ENCODE measurements around the gene CDKAL1. TPM values are rescaled to one million over a fixed set of nuclear protein-coding genes. Genes with fewer than 3 reads are reported as not detected.

The CDKAL1 gene
- total and polyA plus RNA-seq, 9 of the 15 experiments (the other 6 are each of a cell fraction or from before 2014, with no cell fraction given) = 11.2 to 36.3 (median 20.1) TPM

- TF ChIP-seq MCM3 (IDR thresholded peaks at IDR 0.05) (no peak), REST (IDR thresholded peaks at IDR 0.05; ENCODE audit: borderline replicate concordance) (no peak), REST (CRISPR knock-in tag; IDR thresholded peaks at IDR 0.05; ENCODE audit: low read depth) (no peak), THRAP3 (IDR thresholded peaks at IDR 0.05; ENCODE audit: borderline replicate concordance) (no peak), CREM (IDR thresholded peaks at IDR 0.05; ENCODE audit: low read depth) (no peak), MYC (IDR thresholded peaks at IDR 0.05; ENCODE audit: low read depth, low read length) (no peak), MYC (CRISPR knock-in tag; IDR thresholded peaks at IDR 0.05; ENCODE audit: borderline replicate concordance, low read depth) (no peak), ZKSCAN1 (IDR thresholded peaks at IDR 0.05; ENCODE audit: low read depth, low read length) (no peak), CBX5 (IDR thresholded peaks at IDR 0.05; ENCODE audit: borderline replicate concordance, low read depth) (no peak), GTF2B (IDR thresholded peaks at IDR 0.05; ENCODE audit: extremely low read depth, insufficient read length) (no peak)
These were observed 530.6 kb downstream of the CDKAL1 start (continued) for GRCh38 chr6:21064756-21065340.

Data from K562 (cell line).